ENCODE results near the gene MAP7D2.

The MAP7D2 gene

DNA sequence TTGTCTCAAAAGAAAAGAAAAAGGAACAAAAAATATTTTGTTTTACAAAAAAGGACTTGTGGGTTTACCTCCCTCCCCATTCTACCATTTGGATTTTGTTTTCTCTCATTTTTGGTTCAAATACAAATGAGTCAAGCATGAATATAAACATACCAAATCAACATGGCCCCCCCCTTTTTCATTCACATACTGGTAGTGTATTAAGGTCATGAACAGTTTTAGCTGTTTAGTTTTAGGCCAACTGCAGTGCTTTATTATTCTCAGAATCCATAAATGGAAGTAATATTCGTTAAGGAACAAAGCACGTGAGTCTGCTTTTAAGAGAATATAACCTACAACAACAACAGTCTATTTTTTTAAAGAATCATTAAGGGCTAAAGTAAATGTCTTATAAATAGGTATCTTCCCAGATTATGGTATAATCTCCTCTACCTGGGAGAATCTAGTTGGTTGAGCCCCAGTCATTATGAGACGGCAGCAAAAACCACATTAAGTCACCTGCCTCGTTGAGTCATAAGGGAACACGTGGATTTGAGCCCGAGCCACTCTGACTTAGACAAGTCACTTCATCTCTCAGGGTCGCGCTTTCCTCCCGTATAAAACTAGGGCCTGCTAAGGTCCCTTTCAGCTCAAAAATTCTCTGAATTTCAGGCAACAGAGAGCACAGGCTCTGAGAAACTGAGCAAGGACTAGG is 152.5 kb downstream of the MAP7D2 start:
- DNase-seq = peak; percentile 6

- no peak for DNase-seq
Measured at GRCh38 chrX:19960913-19961312, 155.8 kb downstream of the MAP7D2 start.

DNA sequence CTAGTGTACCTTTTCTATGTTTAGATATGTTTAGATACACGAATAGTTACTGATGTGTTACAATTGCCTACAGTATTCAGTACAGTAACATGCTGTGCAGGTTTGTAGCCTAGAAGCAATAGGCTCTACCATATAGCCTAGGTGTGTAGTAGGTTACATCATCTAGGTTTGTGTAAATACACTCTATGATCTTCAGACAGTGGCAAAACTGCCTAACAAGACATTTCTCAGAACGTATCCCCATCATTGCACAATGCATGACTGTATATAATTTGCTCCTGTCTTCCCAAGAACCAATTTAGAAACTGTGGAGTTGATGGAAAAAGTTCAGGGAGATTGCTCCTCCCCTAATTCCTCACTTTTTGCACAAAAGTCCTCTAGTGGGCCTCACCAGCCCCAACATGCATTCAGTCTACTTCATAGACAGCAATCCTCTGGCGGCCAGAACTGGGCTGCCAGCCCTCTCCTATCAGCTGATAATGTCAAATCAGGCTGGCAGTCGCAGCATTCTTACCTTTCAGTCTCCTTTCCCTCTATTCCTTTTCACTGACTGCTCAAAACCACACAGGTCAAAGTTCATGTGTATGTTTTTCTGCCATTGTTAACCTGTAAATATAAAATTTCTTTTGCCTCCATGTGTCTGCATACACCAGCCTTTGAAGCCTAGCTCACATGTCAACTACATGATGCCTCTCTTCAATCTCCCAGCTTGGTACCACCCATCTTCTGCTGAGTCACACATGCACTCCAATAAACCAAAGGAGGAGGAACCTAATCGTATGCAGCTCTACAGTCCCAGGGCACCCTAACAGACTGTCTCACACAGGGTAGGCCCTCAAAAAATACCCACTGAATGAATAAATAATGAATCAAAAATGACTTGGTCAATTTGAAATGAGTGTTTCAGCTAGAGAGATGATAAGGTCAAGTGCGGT is 157.9 kb downstream of the MAP7D2 start:
- no peak for DNase-seq

GRCh38 chrX:19956923-19957322 is 159.8 kb downstream of the MAP7D2 start:
- DNase-seq = no peak

Measured in CD4-positive, alpha-beta T cell treated with Interleukin-4 for 4 hours (primary cell).